Neural cell (in vitro differentiated cells): Measurements from ENCODE around the gene RHO. TPM values are rescaled to one million over a fixed set of nuclear protein-coding genes. Genes with fewer than 3 reads are reported as not detected.

Experiments used
- H2AFZ ChIP-seq: fragments of 200-600, 300-800 bp; sonication (generic), shearing (Covaris generic); 2 replicates; pipeline ENCODE4 v1.6.0; 2014; ENCODE audit warnings: low read depth, mild to moderate bottlenecking, antibody characterized with exemption, low read length, moderate library complexity
- H3F3A ChIP-seq: fragments of 200-600 bp; shearing (Covaris generic); 2 replicates; pipeline ENCODE4 v1.6.1; 2016; ENCODE audit warnings: mild to moderate bottlenecking, moderate library complexity, mixed read lengths, antibody characterized with exemption, low read length; ENCODE audit not compliant: insufficient read depth, poor library complexity, severe bottlenecking
- H3K27ac ChIP-seq: fragments of 200-600, 300-800 bp; sonication (generic), shearing (Covaris generic); 2 replicates; pipeline ENCODE4 v1.5.1; 2014; ENCODE audit warnings: mild to moderate bottlenecking, low read length, moderate library complexity
- H3K27me3 ChIP-seq: fragments of 300-800, 200-600 bp; sonication (generic), shearing (Covaris generic); 2 replicates; pipeline ENCODE4 v1.6.0; 2014; ENCODE audit warnings: mild to moderate bottlenecking, low read depth, low read length, moderate library complexity; ENCODE audit not compliant: insufficient read depth
- H3K36me3 ChIP-seq: fragments of 300-800, 200-600 bp; sonication (generic), shearing (Covaris generic); 2 replicates; pipeline ENCODE4 v1.5.1; 2014; ENCODE audit warnings: mild to moderate bottlenecking, antibody characterized with exemption, low read length, moderate library complexity; ENCODE audit not compliant: insufficient read depth
- H3K4me2 ChIP-seq: fragments of 300-800, 200-600 bp; sonication (generic), shearing (Covaris generic); 2 replicates; pipeline ENCODE4 v1.6.0; 2014; ENCODE audit warnings: mild to moderate bottlenecking, low read length
- H3K4me3 ChIP-seq: fragments of 300-800, 200-600 bp; sonication (generic), shearing (Covaris generic); 2 replicates; pipeline ENCODE4 v1.5.1; 2014; ENCODE audit warnings: mild to moderate bottlenecking, low read length, moderate library complexity
- H3K79me2 ChIP-seq: fragments of 200-600 bp; shearing (Covaris generic); replicated peaks from 2 replicates; pipeline ENCODE4 v1.6.0; 2014; ENCODE audit warnings: mild to moderate bottlenecking, low read length, moderate library complexity; ENCODE audit not compliant: insufficient read depth
- H3K9ac ChIP-seq: fragments of 300-800, 200-600 bp; sonication (generic), shearing (Covaris generic); 2 replicates; pipeline ENCODE4 v1.6.1; 2016; ENCODE audit warnings: mild to moderate bottlenecking, low read length, mixed read lengths
- H3K9me2 ChIP-seq: fragments of 200-600 bp; shearing (Covaris generic); 2 replicates; pipeline ENCODE4 v1.6.1; 2016; ENCODE audit warnings: mild to moderate bottlenecking, low read length, mixed read lengths; ENCODE audit not compliant: insufficient read depth
- H3K9me3 ChIP-seq: fragments of 200-600, 300-800 bp; sonication (generic), shearing (Covaris generic); 2 replicates; pipeline ENCODE4 v1.6.1; 2016; ENCODE audit warnings: mild to moderate bottlenecking, mixed run types, low read length, moderate library complexity, mixed read lengths
- H4K20me1 ChIP-seq: fragments of 200-600 bp; shearing (Covaris generic); 2 replicates; pipeline ENCODE4 v1.6.1; 2016; ENCODE audit warnings: mild to moderate bottlenecking, mixed run types; ENCODE audit not compliant: insufficient read depth
- EP300 ChIP-seq: fragments of 450-650 bp; conservative IDR thresholded peaks from 2 replicates; pipeline ENCODE4 v1.6.1; 2014; ENCODE audit warnings: antibody characterized with exemption, mild to moderate bottlenecking, moderate library complexity; ENCODE audit not compliant: poor library complexity, severe bottlenecking
- EZH2 ChIP-seq: fragments of 200-600, 300-800 bp; shearing (Covaris generic), sonication (generic); IDR thresholded peaks from 2 replicates; pipeline ENCODE4 v1.6.1; 2014; ENCODE audit warnings: antibody characterized with exemption, low read length, borderline replicate concordance, mild to moderate bottlenecking; ENCODE audit not compliant: insufficient read depth, poor library complexity, severe bottlenecking
- MXI1 ChIP-seq: fragments of 450-650 bp; conservative IDR thresholded peaks from 2 replicates; pipeline ENCODE4 v1.6.1; 2014; ENCODE audit warnings: antibody characterized with exemption, mild to moderate bottlenecking; ENCODE audit not compliant: poor library complexity, severe bottlenecking
- POLR2AphosphoS5 ChIP-seq: IDR thresholded peaks from 2 replicates; pipeline ENCODE4 v1.6.1; 2012
- RAD21 ChIP-seq: fragments of 450-650 bp; conservative IDR thresholded peaks from 2 replicates; pipeline ENCODE4 v1.6.1; 2014; ENCODE audit warnings: antibody characterized with exemption, mild to moderate bottlenecking, moderate library complexity
- SMC3 ChIP-seq: fragments of 450-650 bp; conservative IDR thresholded peaks from 2 replicates; pipeline ENCODE4 v1.6.1; 2014; ENCODE audit warnings: antibody characterized with exemption, mild to moderate bottlenecking, moderate library complexity; ENCODE audit not compliant: poor library complexity
- TAF1 ChIP-seq: IDR thresholded peaks from 2 replicates; pipeline ENCODE4 v1.6.1; 2012; ENCODE audit warnings: low read depth
- polyA plus RNA-seq: library from polyadenylated mRNA; depleted of rRNA; stranded (reverse); fragments of >200 nt; gene quantifications from 2 replicates; pipeline ENCODE4 v1.2.3, GENCODE V29; 2014
- TF ChIP-seq, protein P1 (sequence below): IDR thresholded peaks from 2 replicates; pipeline ENCODE4 v1.6.1; 2012; ENCODE audit warnings: borderline replicate concordance
- TF ChIP-seq, protein P2 (sequence below): fragments of 450-650 bp; IDR thresholded peaks from 2 replicates; pipeline ENCODE4 v1.5.1; 2014; ENCODE audit warnings: antibody characterized with exemption, mild to moderate bottlenecking, moderate library complexity; ENCODE audit not compliant: poor library complexity, severe bottlenecking

The RHO gene
- polyA plus RNA-seq, 1 donor from 2014 or later, result not detected

DNA sequence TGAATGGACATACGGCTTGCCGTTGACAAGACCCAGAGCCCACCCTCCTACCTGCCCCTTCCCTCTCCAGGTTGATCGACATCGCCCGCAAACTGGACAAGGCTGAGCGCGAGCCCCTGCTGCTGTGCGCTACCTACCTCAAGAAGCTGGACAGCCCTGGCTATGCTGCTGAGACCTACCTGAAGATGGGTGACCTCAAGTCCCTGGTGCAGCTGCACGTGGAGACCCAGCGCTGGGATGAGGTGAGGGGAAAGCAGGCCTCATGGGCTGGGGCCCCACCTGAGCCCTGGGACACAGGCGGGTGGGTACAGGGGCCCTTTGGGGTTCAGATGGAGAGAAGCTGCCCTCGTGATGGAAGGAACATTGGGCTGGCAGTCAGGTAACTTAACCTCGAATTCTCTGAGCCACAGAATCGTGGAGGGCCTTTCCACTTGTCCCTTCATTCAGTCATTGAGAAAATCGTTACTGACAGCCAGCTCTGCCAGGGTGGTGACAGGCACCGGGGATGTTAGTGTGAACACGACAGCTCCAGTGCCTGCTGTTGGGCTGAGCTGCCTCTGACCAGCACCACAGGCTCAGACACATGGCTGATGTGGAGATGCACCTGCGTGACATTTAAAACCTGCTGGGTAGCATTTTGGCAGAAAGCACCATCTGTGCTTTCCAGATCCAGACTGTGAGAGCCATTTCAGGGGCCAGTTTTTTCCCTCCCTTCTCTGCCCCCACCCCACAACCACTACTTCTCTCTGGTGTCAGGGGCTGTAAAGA, 25.6 kb upstream of the RHO start:
- TF ChIP-seq EZH2 (no peak), TAF1 (no peak), RAD21 (no peak)
- Histone ChIP-seq H3K27ac (no peak overlapping the region), H3K9me3 (no peaks in the 10 kb centered on the region)

DNA sequence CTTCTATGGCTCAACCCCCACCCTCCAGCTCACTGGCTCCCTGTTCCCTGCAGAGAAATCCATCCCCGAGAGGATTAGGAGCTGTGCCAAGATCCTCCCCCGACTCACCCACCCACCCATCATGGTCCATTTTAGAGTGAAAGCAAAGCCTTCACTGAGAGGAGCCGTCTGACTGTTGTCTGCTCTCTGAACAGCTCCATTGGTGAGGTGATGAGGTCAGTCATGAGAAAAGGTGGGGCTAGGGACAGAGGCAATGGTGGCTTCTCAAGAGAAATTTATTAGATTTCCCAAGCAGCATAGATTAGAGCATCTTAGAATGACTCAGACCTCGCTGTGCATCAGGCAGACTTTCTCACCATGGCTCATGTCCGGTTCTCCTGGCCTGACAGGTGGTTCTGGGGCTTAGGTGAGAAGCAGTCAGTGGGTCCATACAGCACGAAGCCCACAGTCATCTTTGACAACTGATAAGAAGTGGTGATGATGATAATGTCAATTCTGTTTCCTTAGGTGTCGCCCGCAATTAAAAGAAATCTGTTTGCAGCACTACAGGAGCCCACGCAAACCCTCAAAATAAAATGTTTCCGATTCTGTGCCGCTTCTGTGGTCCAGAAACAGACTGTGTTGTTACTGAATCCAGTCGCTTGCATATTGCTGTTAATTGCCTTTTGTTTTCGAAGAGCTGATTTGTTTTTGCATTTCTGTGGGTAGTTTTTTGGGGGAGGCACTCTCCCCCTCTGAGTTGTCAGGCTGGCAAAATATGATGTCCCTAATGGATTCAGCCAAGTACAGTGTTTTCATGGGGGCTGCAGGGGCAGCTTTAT, 24.8 kb upstream of the RHO start:
- no peaks in the 10 kb centered on the region for H4K20me1 ChIP-seq
- no peak overlapping the region for H3K9ac ChIP-seq
- H3K27me3 ChIP-seq, result no peaks in the 10 kb centered on the region
- H3K36me3 ChIP-seq, result no peaks in the 10 kb centered on the region
- no peak overlapping the region for H2AFZ ChIP-seq
- H3K4me2 ChIP-seq, result no peak overlapping the region
- no peaks in the 10 kb centered on the region for H3K79me2 ChIP-seq
- no peak overlapping the region for H3K27ac ChIP-seq
- no peaks in the 10 kb centered on the region for H3K9me2 ChIP-seq
- TF ChIP-seq TAF1, result no peak
- TF ChIP-seq SMC3, result no peak
- TF ChIP-seq MXI1, result no peak
- no peak for TF ChIP-seq EP300
- no peak for TF ChIP-seq RAD21
- H3F3A ChIP-seq, result no peaks in the 10 kb centered on the region
- no peaks in the 10 kb centered on the region for H3K9me3 ChIP-seq
- no peak overlapping the region for H3K4me3 ChIP-seq

More for the DNA sequence above, 25.6 kb upstream of the RHO start:
- Histone ChIP-seq H3K79me2 (no peaks in the 10 kb centered on the region), H3K9ac (no peak overlapping the region), H2AFZ (no peak overlapping the region), H3F3A (no peaks in the 10 kb centered on the region), H3K27me3 (no peaks in the 10 kb centered on the region), H3K9me2 (no peaks in the 10 kb centered on the region), H3K36me3 (no peaks in the 10 kb centered on the region), H3K4me3 (no peak overlapping the region), H4K20me1 (no peaks in the 10 kb centered on the region), H3K4me2 (no peak overlapping the region)

DNA sequence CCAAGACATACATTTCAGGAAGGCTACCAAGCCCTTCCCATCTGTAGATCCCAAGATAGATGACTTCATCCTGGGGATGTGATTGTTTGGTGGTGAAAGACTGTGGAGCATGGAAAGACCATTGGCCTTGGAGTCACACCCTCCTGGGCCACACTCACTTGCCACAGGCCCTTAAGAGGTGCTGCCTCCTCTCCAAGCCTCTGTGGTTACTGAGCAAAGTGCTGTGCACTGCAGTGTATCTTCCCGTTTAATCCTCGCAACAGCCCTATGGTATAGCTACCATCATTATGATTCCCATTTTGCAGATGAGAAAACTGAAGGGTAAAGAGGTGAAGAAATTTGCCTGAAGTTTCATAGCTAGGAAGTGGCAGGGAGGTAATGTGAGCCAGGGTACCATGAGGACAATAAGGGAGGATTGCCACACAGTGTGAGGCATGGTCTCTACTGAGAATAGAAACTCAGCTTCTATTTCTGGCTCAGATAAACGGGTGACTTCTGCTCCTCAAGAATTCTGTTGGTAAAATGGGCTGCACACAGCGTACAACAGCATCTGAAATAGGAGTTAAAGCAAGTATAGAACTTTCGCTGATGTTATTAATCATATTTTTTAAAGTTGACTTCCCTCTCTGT, 23.9 kb upstream of the RHO start:
- Histone ChIP-seq H3K27ac (no peak overlapping the region), H3K27me3 (no peaks in the 10 kb centered on the region)

More for the DNA sequence above, 23.9 kb upstream of the RHO start:
- Histone ChIP-seq H3K36me3 (no peaks in the 10 kb centered on the region), H3K9me2 (no peaks in the 10 kb centered on the region), H3K79me2 (no peaks in the 10 kb centered on the region), H3K4me3 (no peak overlapping the region), H3K4me2 (no peak overlapping the region), H3K9ac (no peak overlapping the region), H3F3A (no peaks in the 10 kb centered on the region), H3K9me3 (no peaks in the 10 kb centered on the region), H4K20me1 (no peaks in the 10 kb centered on the region), H2AFZ (no peak overlapping the region)
- TF ChIP-seq TAF1 (no peak), RAD21 (no peak), SMC3 (no peak), EZH2 (no peak), POLR2AphosphoS5 (no peak), MXI1 (no peak), EP300 (no peak)
- TF ChIP-seq, protein P1, sequence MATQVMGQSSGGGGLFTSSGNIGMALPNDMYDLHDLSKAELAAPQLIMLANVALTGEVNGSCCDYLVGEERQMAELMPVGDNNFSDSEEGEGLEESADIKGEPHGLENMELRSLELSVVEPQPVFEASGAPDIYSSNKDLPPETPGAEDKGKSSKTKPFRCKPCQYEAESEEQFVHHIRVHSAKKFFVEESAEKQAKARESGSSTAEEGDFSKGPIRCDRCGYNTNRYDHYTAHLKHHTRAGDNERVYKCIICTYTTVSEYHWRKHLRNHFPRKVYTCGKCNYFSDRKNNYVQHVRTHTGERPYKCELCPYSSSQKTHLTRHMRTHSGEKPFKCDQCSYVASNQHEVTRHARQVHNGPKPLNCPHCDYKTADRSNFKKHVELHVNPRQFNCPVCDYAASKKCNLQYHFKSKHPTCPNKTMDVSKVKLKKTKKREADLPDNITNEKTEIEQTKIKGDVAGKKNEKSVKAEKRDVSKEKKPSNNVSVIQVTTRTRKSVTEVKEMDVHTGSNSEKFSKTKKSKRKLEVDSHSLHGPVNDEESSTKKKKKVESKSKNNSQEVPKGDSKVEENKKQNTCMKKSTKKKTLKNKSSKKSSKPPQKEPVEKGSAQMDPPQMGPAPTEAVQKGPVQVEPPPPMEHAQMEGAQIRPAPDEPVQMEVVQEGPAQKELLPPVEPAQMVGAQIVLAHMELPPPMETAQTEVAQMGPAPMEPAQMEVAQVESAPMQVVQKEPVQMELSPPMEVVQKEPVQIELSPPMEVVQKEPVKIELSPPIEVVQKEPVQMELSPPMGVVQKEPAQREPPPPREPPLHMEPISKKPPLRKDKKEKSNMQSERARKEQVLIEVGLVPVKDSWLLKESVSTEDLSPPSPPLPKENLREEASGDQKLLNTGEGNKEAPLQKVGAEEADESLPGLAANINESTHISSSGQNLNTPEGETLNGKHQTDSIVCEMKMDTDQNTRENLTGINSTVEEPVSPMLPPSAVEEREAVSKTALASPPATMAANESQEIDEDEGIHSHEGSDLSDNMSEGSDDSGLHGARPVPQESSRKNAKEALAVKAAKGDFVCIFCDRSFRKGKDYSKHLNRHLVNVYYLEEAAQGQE, result no peak
- TF ChIP-seq, protein P2, sequence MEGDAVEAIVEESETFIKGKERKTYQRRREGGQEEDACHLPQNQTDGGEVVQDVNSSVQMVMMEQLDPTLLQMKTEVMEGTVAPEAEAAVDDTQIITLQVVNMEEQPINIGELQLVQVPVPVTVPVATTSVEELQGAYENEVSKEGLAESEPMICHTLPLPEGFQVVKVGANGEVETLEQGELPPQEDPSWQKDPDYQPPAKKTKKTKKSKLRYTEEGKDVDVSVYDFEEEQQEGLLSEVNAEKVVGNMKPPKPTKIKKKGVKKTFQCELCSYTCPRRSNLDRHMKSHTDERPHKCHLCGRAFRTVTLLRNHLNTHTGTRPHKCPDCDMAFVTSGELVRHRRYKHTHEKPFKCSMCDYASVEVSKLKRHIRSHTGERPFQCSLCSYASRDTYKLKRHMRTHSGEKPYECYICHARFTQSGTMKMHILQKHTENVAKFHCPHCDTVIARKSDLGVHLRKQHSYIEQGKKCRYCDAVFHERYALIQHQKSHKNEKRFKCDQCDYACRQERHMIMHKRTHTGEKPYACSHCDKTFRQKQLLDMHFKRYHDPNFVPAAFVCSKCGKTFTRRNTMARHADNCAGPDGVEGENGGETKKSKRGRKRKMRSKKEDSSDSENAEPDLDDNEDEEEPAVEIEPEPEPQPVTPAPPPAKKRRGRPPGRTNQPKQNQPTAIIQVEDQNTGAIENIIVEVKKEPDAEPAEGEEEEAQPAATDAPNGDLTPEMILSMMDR, result no peak
